IMR-90 (cell line): ENCODE results near the gene NAPG. TPM values are rescaled to one million over a fixed set of nuclear protein-coding genes. Genes with fewer than 3 reads are reported as not detected.

Experiments used
- ATAC-seq: fragments of 200-7000 bp; cut with Tn5 transposase; 2 replicates; pipeline ENCODE4 v1.9.1; 2020; ENCODE audit warnings: low read depth, mild to moderate bottlenecking, moderate library complexity
- BruUV-seq: library from RNA; stranded (reverse); fragments of 400-500 nt; replicated peaks from 2 replicates; lab custom pipeline; 2021; lab: Mats Ljungman, UMichigan
- CTCF ChIA-PET: fragments of 300-600 bp; formaldehyde crosslinking; extraction: SDS; loops from one replicate; lab custom pipeline; 2021; ENCODE audit warnings: antibody characterized with exemption; lab: Yijun Ruan, JAX
- POLR2A ChIA-PET: fragments of 300-600 bp; sonication (Branson Sonifier 250); formaldehyde crosslinking; loops from one replicate; lab custom pipeline; 2022; ENCODE audit warnings: antibody characterized with exemption; ENCODE audit not compliant: unreplicated experiment; lab: Charles Lee
- DNase-seq: peaks from one replicate; pipeline ENCODE4 v3.0.0; 2013
- H2AFZ ChIP-seq: replicated peaks from 2 replicates; pipeline ENCODE3; 2013; ENCODE audit warnings: low read length, mild to moderate bottlenecking; ENCODE audit not compliant: poor library complexity
- H2AK5ac ChIP-seq: 2 replicates; pipeline ENCODE4 v1.6.1; 2013; ENCODE audit warnings: low read depth, low read length, inconsistent platforms
- H2AK9ac ChIP-seq: replicated peaks from 2 replicates; pipeline ENCODE3; 2013; ENCODE audit warnings: mild to moderate bottlenecking, low read depth, low read length, moderate library complexity; ENCODE audit not compliant: poor library complexity
- H2BK120ac ChIP-seq: 2 replicates; pipeline ENCODE4 v1.6.1; 2013; ENCODE audit warnings: low read depth, low read length, inconsistent platforms
- H2BK15ac ChIP-seq: 3 replicates; pipeline ENCODE4 v1.6.1; 2013; ENCODE audit warnings: low read depth, low read length, inconsistent platforms
- H2BK20ac ChIP-seq: 2 replicates; pipeline ENCODE4 v1.6.1; 2013; ENCODE audit warnings: low read depth, mild to moderate bottlenecking, inconsistent platforms, low read length, moderate library complexity
- H2BK5ac ChIP-seq: 2 replicates; pipeline ENCODE4 v1.6.1; 2013; ENCODE audit warnings: mild to moderate bottlenecking, low read depth, low read length, inconsistent platforms; ENCODE audit not compliant: poor library complexity, severe bottlenecking
- H3K14ac ChIP-seq: replicated peaks from 2 replicates; pipeline ENCODE4 v1.6.1; 2013; ENCODE audit warnings: low read depth, low read length, inconsistent platforms
- H3K18ac ChIP-seq: 2 replicates; pipeline ENCODE4 v1.6.1; 2013; ENCODE audit warnings: low read depth, low read length, control low read depth
- H3K23ac ChIP-seq: 2 replicates; pipeline ENCODE4 v1.6.1; 2013; ENCODE audit warnings: low read depth, low read length, inconsistent platforms
- H3K27ac ChIP-seq: 2 replicates; pipeline ENCODE4 v1.5.1; 2013; ENCODE audit warnings: mild to moderate bottlenecking, control low read depth, low read length; ENCODE audit not compliant: insufficient read depth
- H3K27me3 ChIP-seq: 2 replicates; pipeline ENCODE4 v1.6.1; 2013; ENCODE audit warnings: low read length; ENCODE audit not compliant: control insufficient read depth, insufficient read depth
- H3K36me3 ChIP-seq: 2 replicates; pipeline ENCODE4 v1.6.1; 2013; ENCODE audit warnings: low read length, mixed read lengths; ENCODE audit not compliant: control insufficient read depth, insufficient read depth
- H3K4ac ChIP-seq: 2 replicates; pipeline ENCODE4 v1.6.1; 2013; ENCODE audit warnings: low read depth, low read length, inconsistent platforms
- H3K4me1 ChIP-seq: 2 replicates; pipeline ENCODE4 v1.6.1; 2013; ENCODE audit warnings: low read length, mixed read lengths; ENCODE audit not compliant: control insufficient read depth, insufficient read depth
- H3K4me2 ChIP-seq: 2 replicates; pipeline ENCODE4 v1.6.1; 2013; ENCODE audit warnings: low read depth, mild to moderate bottlenecking, control low read depth, low read length, moderate library complexity
- H3K4me3 ChIP-seq: 2 replicates; pipeline ENCODE4 v1.5.1; 2013; ENCODE audit warnings: low read depth, mild to moderate bottlenecking, control low read depth, low read length, moderate library complexity; ENCODE audit not compliant: insufficient read depth
- H3K56ac ChIP-seq: 2 replicates; pipeline ENCODE4 v1.6.1; 2013; ENCODE audit warnings: low read length, inconsistent platforms; ENCODE audit not compliant: insufficient read depth; ENCODE audit errors: extremely low read depth
- H3K79me1 ChIP-seq, 2 experiments: 2 replicates each; pipeline ENCODE4 v1.6.1; 2013; ENCODE audit warnings: low read length in 2 of 2, inconsistent platforms in 1 of 2, low read depth in 1 of 2
- H3K9ac ChIP-seq: 2 replicates; pipeline ENCODE4 v1.6.1; 2013; ENCODE audit warnings: low read depth, low read length, control low read depth
- H3K9me1 ChIP-seq: 2 replicates; pipeline ENCODE4 v1.6.1; 2013; ENCODE audit warnings: low read length, inconsistent platforms; ENCODE audit not compliant: insufficient read depth
- H3K9me3 ChIP-seq: 2 replicates; pipeline ENCODE4 v1.6.1; 2013; ENCODE audit warnings: low read length; ENCODE audit not compliant: control insufficient read depth, insufficient read depth
- H4K20me1 ChIP-seq: 2 replicates; pipeline ENCODE4 v1.6.1; 2013; ENCODE audit warnings: low read length, inconsistent platforms; ENCODE audit not compliant: insufficient read depth
- H4K5ac ChIP-seq: 2 replicates; pipeline ENCODE4 v1.6.1; 2013; ENCODE audit warnings: mild to moderate bottlenecking, low read depth, low read length, control low read depth
- H4K8ac ChIP-seq, 2 experiments: 2 replicates each; pipeline ENCODE4 v1.6.1; 2013; ENCODE audit warnings: low read depth in 2 of 2, low read length in 2 of 2, control low read depth in 1 of 2, inconsistent platforms in 1 of 2
- H4K91ac ChIP-seq: 2 replicates; pipeline ENCODE4 v1.6.1; 2013; ENCODE audit warnings: low read depth, low read length, inconsistent platforms; ENCODE audit not compliant: insufficient read depth
- BHLHE40 ChIP-seq: fragments of 150-350 bp; IDR thresholded peaks from 2 replicates; pipeline ENCODE4 v1.6.1; 2016; ENCODE audit warnings: mild to moderate bottlenecking, low read depth, low read length
- CEBPB ChIP-seq: IDR thresholded peaks from 2 replicates; pipeline ENCODE4 v1.6.1; 2012; ENCODE audit warnings: low read depth, low read length, improper control_type of control experiment
- CHD1 ChIP-seq: IDR thresholded peaks from 2 replicates; pipeline ENCODE4 v1.6.1; 2012; ENCODE audit warnings: low read depth, low read length, improper control_type of control experiment
- CTCF ChIP-seq: conservative IDR thresholded peaks from 2 replicates; pipeline ENCODE4 v1.5.1; 2012; ENCODE audit warnings: mild to moderate bottlenecking, low read depth, low read length, improper control_type of control experiment
- ELK1 ChIP-seq: fragments of 150-350 bp; IDR thresholded peaks from 2 replicates; pipeline ENCODE4 v1.6.1; 2016; ENCODE audit warnings: low read depth, mild to moderate bottlenecking, low read length, moderate library complexity, borderline replicate concordance
- FOS ChIP-seq: fragments of 150-350 bp; IDR thresholded peaks from 2 replicates; pipeline ENCODE4 v1.6.1; 2016; ENCODE audit warnings: low read depth, low read length
- MAFK ChIP-seq: IDR thresholded peaks from 2 replicates; pipeline ENCODE4 v1.6.1; 2012; ENCODE audit warnings: low read depth, low read length, improper control_type of control experiment
- MAZ ChIP-seq: IDR thresholded peaks from 2 replicates; pipeline ENCODE4 v1.6.1; 2012; ENCODE audit warnings: low read depth, mild to moderate bottlenecking, low read length, improper control_type of control experiment, moderate library complexity, borderline replicate concordance
- MXI1 ChIP-seq: IDR thresholded peaks from 2 replicates; pipeline ENCODE4 v1.6.1; 2012; ENCODE audit warnings: low read depth, mild to moderate bottlenecking, low read length, moderate library complexity, borderline replicate concordance
- NFE2L2 ChIP-seq: fragments of 150-350 bp; IDR thresholded peaks from 2 replicates; pipeline ENCODE4 v1.6.1; 2016; ENCODE audit warnings: low read depth, mild to moderate bottlenecking, low read length
- POLR2A ChIP-seq: IDR thresholded peaks from 2 replicates; pipeline ENCODE4 v1.6.1; 2012; ENCODE audit warnings: mild to moderate bottlenecking, low read depth, low read length
- RAD21 ChIP-seq: IDR thresholded peaks from 2 replicates; pipeline ENCODE4 v1.6.1; 2012; ENCODE audit warnings: low read length, improper control_type of control experiment
- RCOR1 ChIP-seq: IDR thresholded peaks from 2 replicates; pipeline ENCODE4 v1.6.1; 2012; ENCODE audit warnings: mild to moderate bottlenecking, low read length, improper control_type of control experiment; ENCODE audit not compliant: insufficient replicate concordance
- RFX5 ChIP-seq: IDR thresholded peaks from 2 replicates; pipeline ENCODE4 v1.8.0; 2012; ENCODE audit warnings: low read depth, mild to moderate bottlenecking, low read length, moderate library complexity
- SMC3 ChIP-seq: fragments of 150-350 bp; IDR thresholded peaks from 2 replicates; pipeline ENCODE4 v1.6.1; 2016; ENCODE audit warnings: low read depth, mild to moderate bottlenecking, antibody characterized with exemption, low read length, moderate library complexity
- USF2 ChIP-seq: fragments of 150-350 bp; IDR thresholded peaks from 2 replicates; pipeline ENCODE4 v1.6.1; 2017; ENCODE audit warnings: mild to moderate bottlenecking, antibody characterized with exemption, low read length, low read depth
- WGBS, 2 experiments: methylation state at CpG; one replicate each; pipeline versions ENCODE4 v1.1.5 to v1.1.7; 2013; ENCODE audit warnings: missing lambda C conversion rate in 2 of 2; ENCODE audit not compliant: insufficient read length in 1 of 2; ENCODE audit errors: extremely low coverage in 2 of 2; 5-methylcytosine and 5-hydroxymethylcytosine counted together
- dilution Hi-C: fragments of 300-500 bp; cut with HindIII; formaldehyde crosslinking; loops from one replicate; pipeline ENCODE4 v1.14.3; 2018; ENCODE audit warnings: low sequenced_read_pairs; ENCODE audit not compliant: unreplicated experiment
- in situ Hi-C: fragments of 300-500 bp; cut with MboI; formaldehyde crosslinking; loops from 3 replicates; pipeline ENCODE4 v1.14.3; 2019; ENCODE audit warnings: low sequenced_read_pairs, inconsistent platforms, mixed read lengths
- intact Hi-C: fragments of 100-400 bp; cut with micrococcal nuclease; formaldehyde crosslinking; loops from 2 replicates; pipeline ENCODE4 v1.10.0; 2022
- polyA plus RNA-seq, 3 experiments: library from polyadenylated mRNA; depleted of rRNA; stranded (reverse); fragments of >200 nt; gene quantifications; 2 replicates each; pipeline ENCODE4 v1.2.3, GENCODE V29; 2012; ENCODE audit warnings: low replicate concordance in 1 of 3
- total RNA-seq: library from RNA; depleted of rRNA; stranded (reverse); fragments of >200 nt; gene quantifications from 2 replicates; pipeline ENCODE4 v1.2.3, GENCODE V29; 2012

NAPG gene
- total and polyA plus RNA-seq, 2 of the 4 experiments (the other 2 are of a cell fraction), result 13.0 to 32.8 TPM

GRCh38 chr18:10565835-10566234, 40.0 kb downstream of the NAPG start:
- H4K8ac ChIP-seq, result no peak overlapping the region
- 0 out of 2 replicates have a peak, but pooled peaks cover under 1% of the 10 kb centered on the region for H4K20me1 ChIP-seq
- no peak overlapping the region for H3K18ac ChIP-seq
- in situ Hi-C loops, result no loop called here
- intact Hi-C loops, result loop anchor here (10.0 kb wide), 1 partner anchor 99 kb away; no protein-coding TSS in a partner anchor
- H3K4me3 ChIP-seq, result no peak overlapping the region
- no peak overlapping the region for H2AK5ac ChIP-seq
- no peak overlapping the region for H2BK15ac ChIP-seq
- no peak overlapping the region for H3K4me2 ChIP-seq
- no peak overlapping the region for H2BK5ac ChIP-seq
- POLR2A ChIA-PET, result no interaction called here
- ATAC-seq (no peak), DNase-seq (no peak)
- H4K91ac ChIP-seq, result no peak overlapping the region
- no peaks in the 10 kb centered on the region for H3K36me3 ChIP-seq
- no peak overlapping the region for H2BK20ac ChIP-seq
- H3K14ac ChIP-seq, result no peak overlapping the region
- H3K9me1 ChIP-seq, result 0 out of 2 replicates have a peak, but pooled peaks cover 5% of the 10 kb centered on the region
- H4K5ac ChIP-seq, result no peak overlapping the region
- TF ChIP-seq BHLHE40 (no peak), NFE2L2 (no peak), POLR2A (no peak), MAZ (no peak), FOS (no peak), CEBPB (no peak), ELK1 (no peak), MXI1 (no peak), SMC3 (no peak), CTCF (no peak), RAD21 (no peak), USF2 (no peak), MAFK (no peak), CHD1 (no peak), RFX5 (no peak), RCOR1 (no peak)
- 93% methylated on average over 3 of the region's 5 CpGs; no CpG with 5 or more reads in 1 of the 2 experiments for WGBS, 2 experiments
- H3K9ac ChIP-seq, result no peak overlapping the region
- no peak overlapping the region for H2BK120ac ChIP-seq
- H3K23ac ChIP-seq, result no peak overlapping the region
- CTCF ChIA-PET, result interaction anchor here (0.6 kb wide), 2 partner anchors 34 to 333 kb away, joined by 3 read pairs; no protein-coding TSS in a partner anchor
- H3K4me1 ChIP-seq, result peaks cover 6% of the 10 kb centered on the region; the same call in 1 of the 2 replicates
- H3K27me3 ChIP-seq, result no peaks in the 10 kb centered on the region
- H3K56ac ChIP-seq, result no peak overlapping the region
- no peak overlapping the region for H3K27ac ChIP-seq
- H3K4ac ChIP-seq, result no peak overlapping the region
- H2AFZ ChIP-seq, result no peak overlapping the region
- H2AK9ac ChIP-seq, result no peak overlapping the region
- H3K79me1 ChIP-seq, result no peaks in the 10 kb centered on the region
- no peaks in the 10 kb centered on the region for H3K9me3 ChIP-seq
- BruUV-seq, result no TSS peak
- dilution Hi-C loops, result no loop called here
